HepG2 (cell line): ENCODE measurements around the gene TLK2. TPM values are rescaled to one million over a fixed set of nuclear protein-coding genes. Genes with fewer than 3 reads are reported as not detected.

ENCODE experiments used
- EED ChIP-seq: sonication (generic); formaldehyde crosslinking; IDR thresholded peaks from 2 replicates; pipeline ENCODE4 v1.5.0; 2020; ENCODE audit warnings: mild to moderate bottlenecking, missing genetic modification reagents
- ISL2 ChIP-seq: sonication (generic); formaldehyde crosslinking; IDR thresholded peaks from 2 replicates; pipeline ENCODE4 v1.5.0; 2020; ENCODE audit warnings: missing genetic modification reagents
- NPAS2 ChIP-seq: sonication (generic); formaldehyde crosslinking; IDR thresholded peaks from 2 replicates; pipeline ENCODE4 v1.8.0; 2022; ENCODE audit warnings: mild to moderate bottlenecking, missing genetic modification reagents, borderline replicate concordance
- RAD51 ChIP-seq: fragments of 450-650 bp; IDR thresholded peaks from 2 replicates; pipeline ENCODE4 v1.6.1; 2016; ENCODE audit warnings: borderline replicate concordance
- REPIN1 ChIP-seq: sonication (generic); formaldehyde crosslinking; IDR thresholded peaks from 2 replicates; pipeline ENCODE4 v1.8.0; 2022; ENCODE audit warnings: missing genetic modification reagents, low read depth, mild to moderate bottlenecking, borderline replicate concordance
- RNF2 ChIP-seq: fragments of 450-650 bp; conservative IDR thresholded peaks from 2 replicates; pipeline ENCODE4 v1.6.1; 2016; ENCODE audit warnings: low read depth
- SETDB1 ChIP-seq: sonication (generic); formaldehyde crosslinking; IDR thresholded peaks from 2 replicates; pipeline ENCODE4 v1.5.1; 2020; ENCODE audit warnings: missing genetic modification reagents, mild to moderate bottlenecking, borderline replicate concordance
- SIX1 ChIP-seq: sonication (generic); formaldehyde crosslinking; IDR thresholded peaks from 2 replicates; pipeline ENCODE4 v1.4.0; 2020; ENCODE audit warnings: missing genetic modification reagents, borderline replicate concordance
- SIX4 ChIP-seq: sonication (generic); formaldehyde crosslinking; IDR thresholded peaks from 2 replicates; pipeline ENCODE4 v1.4.0; 2020; ENCODE audit warnings: missing genetic modification reagents
- SMAD3 ChIP-seq: sonication (generic); formaldehyde crosslinking; IDR thresholded peaks from 2 replicates; pipeline ENCODE4 v1.4.0; 2020; ENCODE audit warnings: missing genetic modification reagents
- SRSF1 ChIP-seq: fragments of 200-400 bp; formaldehyde crosslinking; optimal IDR thresholded peaks from 2 replicates; pipeline ENCODE3; 2017; ENCODE audit warnings: mild to moderate bottlenecking, low read depth, low read length, moderate library complexity
- U2AF2 ChIP-seq: fragments of 200-400 bp; formaldehyde crosslinking; IDR thresholded peaks from 2 replicates; pipeline ENCODE4 v1.6.1; 2017; ENCODE audit warnings: low read depth, mild to moderate bottlenecking, low read length
- YY1 ChIP-seq: IDR thresholded peaks from 2 replicates; pipeline ENCODE4 v1.6.1; 2011; ENCODE audit warnings: low read length, low read depth, moderate library complexity, mild to moderate bottlenecking; ENCODE audit not compliant: insufficient read depth, insufficient replicate concordance
- ZMAT3 ChIP-seq: sonication (generic); formaldehyde crosslinking; conservative IDR thresholded peaks from 2 replicates; pipeline ENCODE4 v1.7.0; 2021; ENCODE audit warnings: missing genetic modification reagents
- ZMYM4 ChIP-seq: sonication (generic); formaldehyde crosslinking; IDR thresholded peaks from 2 replicates; pipeline ENCODE4 v1.8.1; 2023; ENCODE audit warnings: mild to moderate bottlenecking, missing genetic modification reagents
- ZNF232 ChIP-seq: sonication (generic); formaldehyde crosslinking; IDR thresholded peaks from 2 replicates; pipeline ENCODE4 v1.4.0; 2020; ENCODE audit warnings: missing genetic modification reagents, borderline replicate concordance
- ZNF354B ChIP-seq: sonication (generic); formaldehyde crosslinking; IDR thresholded peaks from 2 replicates; pipeline ENCODE4 v1.8.0; 2022; ENCODE audit warnings: mild to moderate bottlenecking, missing genetic modification reagents
- ZNF510 ChIP-seq: sonication (generic); formaldehyde crosslinking; IDR thresholded peaks from 2 replicates; pipeline ENCODE4 v1.4.0; 2020; ENCODE audit warnings: low read depth, mild to moderate bottlenecking, missing genetic modification reagents
- ZNF550 ChIP-seq: sonication (generic); formaldehyde crosslinking; IDR thresholded peaks from 2 replicates; pipeline ENCODE4 v1.4.0; 2020; ENCODE audit warnings: mild to moderate bottlenecking, missing genetic modification reagents, borderline replicate concordance
- polyA plus RNA-seq, 8 experiments: library from polyadenylated mRNA; depleted of rRNA in 3 of 8; stranded (reverse) in 7 of 8; unstranded in 1 of 8; fragments of >200 nt; fragmentation: Illumina TruSeq in 4 of 8; extraction: Trizol in 4 of 8; gene quantifications; 2 replicates each; pipeline versions ENCODE4 v1.2.1 to v1.2.3, GENCODE V29; 2011 to 2016; ENCODE audit warnings: low read depth in 4 of 8, missing spikeins in 1 of 8, mixed read lengths in 1 of 8; ENCODE audit not compliant: insufficient read depth in 1 of 8
- total RNA-seq, 5 experiments: library from RNA; depleted of rRNA; stranded (reverse); fragments of >200 nt; fragmentation: Illumina TruSeq; extraction: Trizol; gene quantifications; 2 replicates each; pipeline ENCODE4 v1.2.3, GENCODE V29; 2016; ENCODE audit warnings: low read depth in 1 of 5
- TF ChIP-seq, protein P1 (sequence below): sonication (generic); formaldehyde crosslinking; IDR thresholded peaks from 2 replicates; pipeline ENCODE4 v1.5.0; 2020; ENCODE audit warnings: missing genetic modification reagents, mild to moderate bottlenecking, borderline replicate concordance
- TF ChIP-seq, protein P2 (sequence below): sonication (generic); formaldehyde crosslinking; IDR thresholded peaks from 2 replicates; pipeline ENCODE4 v1.4.0; 2020; ENCODE audit warnings: missing genetic modification reagents, mild to moderate bottlenecking, borderline replicate concordance
- TF ChIP-seq, protein P3 (sequence below): sonication (generic); formaldehyde crosslinking; IDR thresholded peaks from 2 replicates; pipeline ENCODE4 v1.8.1; 2023; ENCODE audit warnings: mild to moderate bottlenecking, missing genetic modification reagents, borderline replicate concordance
- TF ChIP-seq, protein P4 (sequence below): sonication (generic); formaldehyde crosslinking; IDR thresholded peaks from 2 replicates; pipeline ENCODE4 v1.4.0; 2020; ENCODE audit warnings: mild to moderate bottlenecking, missing genetic modification reagents, borderline replicate concordance

TLK2 gene
- total and polyA plus RNA-seq, 2 of the 13 experiments (the other 11 are each of a cell fraction or from before 2014, with no cell fraction given), result 58.7 to 60.8 TPM

DNA sequence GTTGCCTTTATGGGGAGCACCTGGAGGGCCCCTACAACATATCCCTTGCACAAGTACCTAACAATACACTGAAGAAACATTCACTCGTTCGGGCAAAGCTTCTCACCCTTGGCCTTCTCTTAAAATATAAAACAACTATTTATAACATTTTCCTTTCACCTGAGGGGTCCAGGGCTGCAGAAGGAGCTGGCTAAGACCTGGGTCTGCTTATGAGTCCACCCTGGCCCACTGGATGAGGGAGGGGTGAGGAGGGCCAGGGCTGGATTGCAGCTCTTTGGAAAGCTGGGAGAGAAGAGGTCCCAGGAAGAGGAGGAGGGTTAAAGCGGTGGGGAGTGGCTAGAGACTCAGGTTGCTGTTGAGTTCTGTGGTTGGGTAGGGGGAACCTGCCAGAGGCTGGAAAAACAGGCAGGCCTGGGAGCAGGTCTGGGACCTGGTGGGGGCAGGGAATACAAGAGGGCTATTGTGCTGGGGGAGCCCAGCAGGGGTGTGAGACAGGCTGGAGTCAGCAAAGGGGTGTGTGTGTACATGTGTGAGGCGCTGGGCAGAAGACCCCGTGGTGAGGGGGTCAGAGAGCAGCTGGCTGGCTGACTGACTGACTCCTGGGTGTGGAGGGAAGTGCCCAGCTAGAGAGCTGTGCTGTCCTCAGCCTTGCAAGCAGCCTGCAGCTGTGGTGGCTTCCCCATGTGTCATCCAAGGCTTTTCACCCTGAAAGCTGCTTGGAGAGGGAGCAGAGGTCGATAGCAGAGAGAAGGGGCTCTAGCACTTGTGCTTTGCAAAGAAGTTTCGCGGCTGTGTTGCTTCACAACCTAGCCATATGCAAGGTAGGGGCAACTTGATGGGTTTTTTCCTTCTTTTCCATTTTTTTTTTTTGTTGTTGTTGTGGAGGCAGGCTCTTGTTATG, 138.6 kb downstream of the TLK2 start (continued):
- TF ChIP-seq, protein P1, sequence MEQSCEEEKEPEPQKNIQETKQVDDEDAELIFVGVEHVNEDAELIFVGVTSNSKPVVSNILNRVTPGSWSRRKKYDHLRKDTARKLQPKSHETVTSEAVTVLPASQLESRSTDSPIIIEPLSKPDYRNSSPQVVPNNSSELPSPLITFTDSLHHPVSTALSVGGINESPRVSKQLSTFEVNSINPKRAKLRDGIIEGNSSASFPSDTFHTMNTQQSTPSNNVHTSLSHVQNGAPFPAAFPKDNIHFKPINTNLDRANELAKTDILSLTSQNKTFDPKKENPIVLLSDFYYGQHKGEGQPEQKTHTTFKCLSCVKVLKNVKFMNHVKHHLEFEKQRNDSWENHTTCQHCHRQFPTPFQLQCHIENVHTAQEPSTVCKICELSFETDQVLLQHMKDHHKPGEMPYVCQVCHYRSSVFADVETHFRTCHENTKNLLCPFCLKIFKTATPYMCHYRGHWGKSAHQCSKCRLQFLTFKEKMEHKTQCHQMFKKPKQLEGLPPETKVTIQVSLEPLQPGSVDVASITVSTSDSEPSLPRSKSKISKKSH (CRISPR knock-in tag), result no peak
- TF ChIP-seq REPIN1 (peak; percentile 57), EED (CRISPR knock-in tag) (no peak), NPAS2 (CRISPR knock-in tag) (no peak), ZNF354B (no peak), SIX1 (CRISPR knock-in tag) (no peak), SRSF1 (peak; percentile 69), SETDB1 (CRISPR knock-in tag) (no peak), ZNF232 (CRISPR knock-in tag) (no peak), SMAD3 (CRISPR knock-in tag) (peak; percentile 30; the same call in 1 of the 2 replicates), ZNF550 (CRISPR knock-in tag) (no peak), ISL2 (CRISPR knock-in tag) (peak; percentile 73), RAD51 (no peak), RNF2 (no peak), ZNF510 (no peak), U2AF2 (no peak), ZMYM4 (CRISPR knock-in tag) (peak; percentile 62; the same call in 1 of the 2 replicates), ZMAT3 (no peak), SIX4 (CRISPR knock-in tag) (no peak), YY1 (peak; percentile 30)
- TF ChIP-seq, protein P2, sequence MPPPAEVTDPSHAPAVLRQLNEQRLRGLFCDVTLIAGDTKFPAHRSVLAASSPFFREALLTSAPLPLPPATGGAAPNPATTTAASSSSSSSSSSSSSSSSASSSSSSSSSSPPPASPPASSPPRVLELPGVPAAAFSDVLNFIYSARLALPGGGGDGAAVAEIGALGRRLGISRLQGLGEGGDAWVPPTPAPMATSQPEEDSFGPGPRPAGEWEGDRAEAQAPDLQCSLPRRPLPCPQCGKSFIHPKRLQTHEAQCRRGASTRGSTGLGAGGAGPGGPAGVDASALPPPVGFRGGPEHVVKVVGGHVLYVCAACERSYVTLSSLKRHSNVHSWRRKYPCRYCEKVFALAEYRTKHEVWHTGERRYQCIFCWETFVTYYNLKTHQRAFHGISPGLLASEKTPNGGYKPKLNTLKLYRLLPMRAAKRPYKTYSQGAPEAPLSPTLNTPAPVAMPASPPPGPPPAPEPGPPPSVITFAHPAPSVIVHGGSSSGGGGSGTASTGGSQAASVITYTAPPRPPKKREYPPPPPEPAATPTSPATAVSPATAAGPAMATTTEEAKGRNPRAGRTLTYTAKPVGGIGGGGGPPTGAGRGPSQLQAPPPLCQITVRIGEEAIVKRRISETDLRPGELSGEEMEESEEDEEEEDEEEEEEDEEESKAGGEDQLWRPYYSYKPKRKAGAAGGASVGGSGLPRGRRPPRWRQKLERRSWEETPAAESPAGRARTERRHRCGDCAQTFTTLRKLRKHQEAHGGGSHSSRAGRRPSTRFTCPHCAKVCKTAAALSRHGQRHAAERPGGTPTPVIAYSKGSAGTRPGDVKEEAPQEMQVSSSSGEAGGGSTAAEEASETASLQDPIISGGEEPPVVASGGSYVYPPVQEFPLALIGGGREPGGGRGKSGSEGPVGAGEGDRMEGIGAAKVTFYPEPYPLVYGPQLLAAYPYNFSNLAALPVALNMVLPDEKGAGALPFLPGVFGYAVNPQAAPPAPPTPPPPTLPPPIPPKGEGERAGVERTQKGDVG (CRISPR knock-in tag), result no peak
- TF ChIP-seq, protein P3, sequence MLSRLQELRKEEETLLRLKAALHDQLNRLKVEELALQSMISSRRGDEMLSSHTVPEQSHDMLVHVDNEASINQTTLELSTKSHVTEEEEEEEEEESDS (CRISPR knock-in tag), result no peak
- TF ChIP-seq, protein P4, sequence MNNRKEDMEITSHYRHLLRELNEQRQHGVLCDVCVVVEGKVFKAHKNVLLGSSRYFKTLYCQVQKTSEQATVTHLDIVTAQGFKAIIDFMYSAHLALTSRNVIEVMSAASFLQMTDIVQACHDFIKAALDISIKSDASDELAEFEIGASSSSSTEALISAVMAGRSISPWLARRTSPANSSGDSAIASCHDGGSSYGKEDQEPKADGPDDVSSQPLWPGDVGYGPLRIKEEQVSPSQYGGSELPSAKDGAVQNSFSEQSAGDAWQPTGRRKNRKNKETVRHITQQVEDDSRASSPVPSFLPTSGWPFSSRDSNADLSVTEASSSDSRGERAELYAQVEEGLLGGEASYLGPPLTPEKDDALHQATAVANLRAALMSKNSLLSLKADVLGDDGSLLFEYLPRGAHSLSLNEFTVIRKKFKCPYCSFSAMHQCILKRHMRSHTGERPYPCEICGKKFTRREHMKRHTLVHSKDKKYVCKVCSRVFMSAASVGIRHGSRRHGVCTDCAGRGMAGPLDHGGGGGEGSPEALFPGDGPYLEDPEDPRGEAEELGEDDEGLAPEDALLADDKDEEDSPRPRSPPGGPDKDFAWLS (CRISPR knock-in tag), result no peak
